Endothelial cell of umbilical vein (primary cell): ENCODE data around the gene PNKP. TPM values are rescaled to one million over a fixed set of nuclear protein-coding genes. Genes with fewer than 3 reads are reported as not detected.

Source experiments
- BruUV-seq: library from RNA; stranded (reverse); fragments of 400-500 nt; replicated peaks from 2 replicates; lab custom pipeline; 2021; lab: Mats Ljungman, UMichigan
- CTCF ChIA-PET: fragments of 300-600, 350-600 bp; sonication (Branson Sonifier 250); formaldehyde crosslinking; loops from one replicate; lab custom pipeline; 2021; ENCODE audit warnings: antibody characterized with exemption, inconsistent platforms; lab: Charles Lee
- POLR2A ChIA-PET: fragments of 300-600, 350-600 bp; sonication (Branson Sonifier 250); formaldehyde crosslinking; loops from one replicate; lab custom pipeline; 2021; ENCODE audit warnings: antibody characterized with exemption, inconsistent platforms; lab: Charles Lee
- DNase-seq: peaks from one replicate; pipeline ENCODE4 v3.0.0-alpha.2; 2011; ENCODE audit warnings: low read depth, low spot score
- FAIRE-seq: peaks from 2 replicates; lab custom pipeline; 2011; peaks lifted over from hg19 to GRCh38; lab: Jason Lieb, UNC
- H2AFZ ChIP-seq: 2 replicates; pipeline ENCODE4 v1.6.0; 2012; ENCODE audit warnings: low read depth, low read length, control low read depth, inconsistent platforms
- H3K27ac ChIP-seq: 2 replicates; pipeline ENCODE4 v1.5.1; 2011; ENCODE audit warnings: low read depth, mild to moderate bottlenecking, control low read depth, low read length, moderate library complexity; ENCODE audit not compliant: insufficient read depth
- H3K27me3 ChIP-seq, 2 experiments: 2 replicates each; pipeline versions ENCODE4 v1.6.0 to v1.6.1; 2011; ENCODE audit warnings: low read length in 2 of 2, mixed read lengths in 1 of 2; ENCODE audit not compliant: control insufficient read depth in 2 of 2, insufficient read depth in 2 of 2
- H3K36me3 ChIP-seq, 2 experiments: 2 replicates in 1 of 2; 3 replicates in 1 of 2; pipeline ENCODE4 v1.5.1; 2011; ENCODE audit warnings: low read length in 2 of 2, mild to moderate bottlenecking in 1 of 2, moderate library complexity in 1 of 2; ENCODE audit not compliant: control insufficient read depth in 2 of 2, insufficient read depth in 2 of 2; ENCODE audit errors: extremely low read depth in 1 of 2
- H3K4me1 ChIP-seq: 3 replicates; pipeline ENCODE4 v1.5.1; 2011; ENCODE audit warnings: mild to moderate bottlenecking, low read length; ENCODE audit not compliant: control insufficient read depth, insufficient read depth; ENCODE audit errors: extremely low read depth
- H3K4me2 ChIP-seq: 2 replicates; pipeline ENCODE4 v1.6.1; 2011; ENCODE audit warnings: low read length, control low read depth, mixed read lengths; ENCODE audit not compliant: insufficient read depth
- H3K4me3 ChIP-seq, 3 experiments: fragments of 200-600 bp in 1 of 3; sonication (generic), shearing (Covaris generic) in 1 of 3; replicated peaks in 1 of 3; 2 replicates each; pipeline ENCODE4 v1.5.1; 2011 to 2016; ENCODE audit warnings: control low read depth in 3 of 3, low read length in 3 of 3, mild to moderate bottlenecking in 2 of 3, inconsistent platforms in 1 of 3, low read depth in 1 of 3, moderate library complexity in 1 of 3; ENCODE audit not compliant: insufficient read depth in 1 of 3
- H3K79me2 ChIP-seq: 2 replicates; pipeline ENCODE4 v1.6.0; 2012; ENCODE audit warnings: low read length, inconsistent platforms; ENCODE audit not compliant: control insufficient read depth, insufficient read depth
- H3K9ac ChIP-seq: replicated peaks from 2 replicates; pipeline ENCODE3; 2011; ENCODE audit warnings: low read length, control low read depth; ENCODE audit not compliant: insufficient read depth; ENCODE audit errors: extremely low read depth
- H3K9me1 ChIP-seq: replicated peaks from 3 replicates; pipeline ENCODE4 v1.6.0; 2011; ENCODE audit warnings: mild to moderate bottlenecking, low read length; ENCODE audit not compliant: control insufficient read depth, insufficient read depth; ENCODE audit errors: extremely low read depth
- H3K9me3 ChIP-seq: replicated peaks from 2 replicates; pipeline ENCODE4 v1.5.1; 2012; ENCODE audit warnings: low read length, inconsistent platforms; ENCODE audit not compliant: control insufficient read depth, insufficient read depth
- H4K20me1 ChIP-seq: replicated peaks from 2 replicates; pipeline ENCODE3; 2011; ENCODE audit warnings: mild to moderate bottlenecking, low read length; ENCODE audit not compliant: control insufficient read depth, insufficient read depth; ENCODE audit errors: extremely low read depth
- EZH2 ChIP-seq: IDR thresholded peaks from 2 replicates; pipeline ENCODE4 v1.6.1; 2012; ENCODE audit warnings: borderline replicate concordance, low read depth, mild to moderate bottlenecking, moderate library complexity, low read length, inconsistent platforms; ENCODE audit not compliant: severe bottlenecking
- FOS ChIP-seq: IDR thresholded peaks from 2 replicates; pipeline ENCODE4 v1.6.1; 2011; ENCODE audit warnings: mild to moderate bottlenecking, low read length, moderate library complexity, borderline replicate concordance; ENCODE audit not compliant: insufficient read depth
- MYC ChIP-seq: IDR thresholded peaks from one replicate; pipeline ENCODE4 v1.6.1; 2011; ENCODE audit warnings: mild to moderate bottlenecking, low read depth, low read length
- POLR2A ChIP-seq: IDR thresholded peaks from 2 replicates; pipeline ENCODE4 v1.6.1; 2012; ENCODE audit warnings: low read depth, mild to moderate bottlenecking, control low read depth, low read length
- POLR2AphosphoS5 ChIP-seq: IDR thresholded peaks from 2 replicates; pipeline ENCODE4 v1.6.1; 2012; ENCODE audit warnings: low read depth, mild to moderate bottlenecking, control low read depth, low read length, moderate library complexity; ENCODE audit not compliant: insufficient read depth
- dilution Hi-C: fragments of 300-500 bp; cut with MboI; formaldehyde crosslinking; loops from one replicate; pipeline ENCODE4 v1.15.0; 2019; ENCODE audit warnings: low sequenced_read_pairs; ENCODE audit not compliant: extremely low pct_ligation_motif_present
- intact Hi-C: fragments of 100-400 bp; cut with micrococcal nuclease; formaldehyde crosslinking; loops from one replicate; pipeline ENCODE4 v1.10.0; 2022
- polyA plus RNA-seq, 4 experiments: library from polyadenylated mRNA; depleted of rRNA in 3 of 4; stranded (reverse) in 3 of 4; unstranded in 1 of 4; fragments of >200 nt; gene quantifications; 2 replicates each; pipeline versions ENCODE4 v1.2.1 to v1.2.3, GENCODE V29; 2011 to 2012; ENCODE audit warnings: missing spikeins in 1 of 4
- total RNA-seq: library from RNA; stranded (reverse); gene quantifications from 2 replicates; pipeline ENCODE4 v1.2.3, GENCODE V29; 2021

The PNKP gene
- total and polyA plus RNA-seq, 2 donors (not counting 3 experiments of a cell fraction or from before 2014, with no cell fraction given), result 39.4 to 112 TPM

GRCh38 chr19:49816590-49816989 is 50.8 kb downstream of the PNKP start:
- Histone ChIP-seq H2AFZ (no peak overlapping the region), H3K9ac (no peak overlapping the region), H3K27me3 (no peaks in the 10 kb centered on the region), H3K9me3 (no peaks in the 10 kb centered on the region), H4K20me1 (no peaks in the 10 kb centered on the region), H3K36me3 (peaks cover 0 to 2% of the 10 kb centered on the region in 2 experiments), H3K4me1 (peaks cover 28% of the 10 kb centered on the region), H3K4me3 (no peak overlapping the region), H3K79me2 (peaks cover 20% of the 10 kb centered on the region), H3K4me2 (no peak overlapping the region), H3K27ac (no peak overlapping the region), H3K9me1 (no peaks in the 10 kb centered on the region)
- ChIA-PET CTCF (no interaction called here), POLR2A (no interaction called here)
- DNase-seq, result no peak
- intact Hi-C loops, result no loop called here
- no peak for FAIRE-seq
- no TSS peak for BruUV-seq
- TF ChIP-seq POLR2AphosphoS5, result no peak
- no peak for TF ChIP-seq POLR2A
- TF ChIP-seq EZH2, result no peak
- dilution Hi-C loops, result no loop called here

GRCh38 chr19:49814010-49814409 is 53.4 kb downstream of the PNKP start:
- FAIRE-seq (no peak), DNase-seq (no peak)
- Histone ChIP-seq H3K36me3 (no peaks in the 10 kb centered on the region), H2AFZ (peak overlapping the region; percentile 71), H4K20me1 (no peaks in the 10 kb centered on the region), H3K4me1 (peaks cover 28% of the 10 kb centered on the region), H3K9me3 (no peaks in the 10 kb centered on the region), H3K9ac (peak overlapping the region; percentile 62), H3K9me1 (no peaks in the 10 kb centered on the region), H3K4me2 (peak overlapping the region; percentile 69), H3K27me3 (no peaks in the 10 kb centered on the region), H3K27ac (peak overlapping the region; percentile 93), H3K4me3 (peak overlapping the region in 1 of 3 experiments; percentile 49), H3K79me2 (peaks cover 8% of the 10 kb centered on the region)
- ChIA-PET CTCF (interaction anchor here (1.0 to 2.0 kb wide), 5 partner anchors 28 to 96 kb away, joined by 3 to 15 read pairs (median 3); partner anchors contain the start of gene PTOV1), POLR2A (no interaction called here)
- no TSS peak for BruUV-seq
- dilution Hi-C loops, result no loop called here
- TF ChIP-seq MYC, result no peak
- peak; percentile 11 for TF ChIP-seq FOS
- intact Hi-C loops, result no loop called here
